OCI-LY1 (cell line): Measurements from ENCODE around the gene GSC.

Source experiments
- H2AFZ ChIP-seq: fragments of 200-600 bp; sonication (generic), shearing (Covaris generic); 2 replicates; pipeline ENCODE4 v1.6.0; 2014; ENCODE audit warnings: antibody characterized with exemption, mild to moderate bottlenecking, low read length
- H3F3A ChIP-seq: fragments of 200-600 bp; sonication (generic), shearing (Covaris generic); 2 replicates; pipeline ENCODE4 v1.6.0; 2014; ENCODE audit warnings: mild to moderate bottlenecking, antibody characterized with exemption, low read length, moderate library complexity; ENCODE audit not compliant: insufficient read depth
- H3K27ac ChIP-seq: fragments of 200-600 bp; sonication (generic); 2 replicates; pipeline ENCODE4 v1.5.1; 2014; ENCODE audit warnings: low read length, mixed run types, mild to moderate bottlenecking, low read depth; ENCODE audit not compliant: poor library complexity, severe bottlenecking
- H3K27me3 ChIP-seq: fragments of 200-600 bp; sonication (generic); 2 replicates; pipeline ENCODE4 v1.6.0; 2014; ENCODE audit warnings: antibody characterized with exemption, mild to moderate bottlenecking, low read length, moderate library complexity; ENCODE audit not compliant: insufficient read depth
- H3K36me3 ChIP-seq: fragments of 200-600 bp; sonication (generic); 2 replicates; pipeline ENCODE4 v1.6.1; 2014; ENCODE audit warnings: mild to moderate bottlenecking, antibody characterized with exemption, low read length, moderate library complexity, mixed read lengths; ENCODE audit not compliant: insufficient read depth
- H3K4me1 ChIP-seq: fragments of 200-600 bp; sonication (generic); 2 replicates; pipeline ENCODE4 v1.5.1; 2014; ENCODE audit warnings: mild to moderate bottlenecking, low read length, moderate library complexity; ENCODE audit not compliant: insufficient read depth, severe bottlenecking
- H3K4me2 ChIP-seq: fragments of 200-600 bp; sonication (generic), shearing (Covaris generic); 2 replicates; pipeline ENCODE4 v1.6.1; 2014; ENCODE audit warnings: low read length
- H3K4me3 ChIP-seq: fragments of 200-600 bp; sonication (generic); 2 replicates; pipeline ENCODE4 v1.5.1; 2014; ENCODE audit warnings: low read length, low read depth, mild to moderate bottlenecking, mixed read lengths; ENCODE audit not compliant: poor library complexity, severe bottlenecking
- H3K79me2 ChIP-seq: fragments of 200-600 bp; shearing (Covaris generic); 2 replicates; pipeline ENCODE4 v1.6.1; 2016; ENCODE audit warnings: mixed run types, low read length, mixed read lengths; ENCODE audit not compliant: insufficient read depth
- H3K9ac ChIP-seq: fragments of 200-600 bp; sonication (generic), shearing (Covaris generic); 2 replicates; pipeline ENCODE4 v1.6.1; 2014; ENCODE audit warnings: mild to moderate bottlenecking, low read length, mixed read lengths
- H3K9me2 ChIP-seq: fragments of 200-600 bp; sonication (generic), shearing (Covaris generic); 2 replicates; pipeline ENCODE4 v1.6.1; 2014; ENCODE audit warnings: low read depth, mild to moderate bottlenecking, low read length, mixed read lengths
- H3K9me3 ChIP-seq: fragments of 200-600 bp; shearing (Covaris generic); 2 replicates; pipeline ENCODE4 v1.6.1; 2014; ENCODE audit warnings: low read length, mixed read lengths
- H4K20me1 ChIP-seq: fragments of 200-600 bp; sonication (generic), shearing (Covaris generic); 2 replicates; pipeline ENCODE4 v1.6.0; 2016; ENCODE audit warnings: mild to moderate bottlenecking, low read length; ENCODE audit not compliant: insufficient read depth
- EZH2 ChIP-seq: fragments of 200-600 bp; sonication (generic), shearing (Covaris generic); IDR thresholded peaks from 2 replicates; pipeline ENCODE4 v1.8.0; 2017; ENCODE audit warnings: borderline replicate concordance, mixed run types, mild to moderate bottlenecking, antibody characterized with exemption, low read length, moderate library complexity, mixed read lengths
- TF ChIP-seq, protein P1 (sequence below): fragments of 200-600 bp; sonication (generic), shearing (Covaris generic); IDR thresholded peaks from 2 replicates; pipeline ENCODE4 v1.5.1; 2017; ENCODE audit warnings: mild to moderate bottlenecking, antibody characterized with exemption, low read length, moderate library complexity, mixed read lengths

GSC gene

DNA sequence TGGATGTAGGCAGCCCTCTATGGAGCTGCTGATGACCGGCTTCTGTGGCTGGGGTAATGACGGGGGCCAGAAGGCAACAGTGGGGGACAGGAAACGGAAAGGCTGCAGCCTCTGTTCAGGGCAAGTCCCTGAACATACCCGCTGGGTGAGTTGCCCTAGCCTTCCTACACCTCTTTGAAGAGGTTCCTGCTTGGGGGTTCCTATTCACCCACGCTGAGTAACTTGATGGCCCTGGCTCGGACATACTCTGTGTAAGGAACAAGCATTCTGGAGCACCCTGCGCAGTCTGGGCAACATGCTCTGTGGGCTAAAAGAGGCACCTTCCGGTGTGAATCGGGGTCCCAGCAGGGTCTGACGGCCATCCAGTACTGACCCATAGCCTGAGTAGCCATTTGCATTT is 17.7 kb upstream of the GSC start:
- H3K9me3 ChIP-seq, result no peaks in the 10 kb centered on the region
- no peak overlapping the region for H3K27ac ChIP-seq
- H3K9me2 ChIP-seq, result no peaks in the 10 kb centered on the region
- H3K27me3 ChIP-seq, result no peaks in the 10 kb centered on the region
- H3F3A ChIP-seq, result no peaks in the 10 kb centered on the region
- H2AFZ ChIP-seq, result no peak overlapping the region
- TF ChIP-seq, protein P1, sequence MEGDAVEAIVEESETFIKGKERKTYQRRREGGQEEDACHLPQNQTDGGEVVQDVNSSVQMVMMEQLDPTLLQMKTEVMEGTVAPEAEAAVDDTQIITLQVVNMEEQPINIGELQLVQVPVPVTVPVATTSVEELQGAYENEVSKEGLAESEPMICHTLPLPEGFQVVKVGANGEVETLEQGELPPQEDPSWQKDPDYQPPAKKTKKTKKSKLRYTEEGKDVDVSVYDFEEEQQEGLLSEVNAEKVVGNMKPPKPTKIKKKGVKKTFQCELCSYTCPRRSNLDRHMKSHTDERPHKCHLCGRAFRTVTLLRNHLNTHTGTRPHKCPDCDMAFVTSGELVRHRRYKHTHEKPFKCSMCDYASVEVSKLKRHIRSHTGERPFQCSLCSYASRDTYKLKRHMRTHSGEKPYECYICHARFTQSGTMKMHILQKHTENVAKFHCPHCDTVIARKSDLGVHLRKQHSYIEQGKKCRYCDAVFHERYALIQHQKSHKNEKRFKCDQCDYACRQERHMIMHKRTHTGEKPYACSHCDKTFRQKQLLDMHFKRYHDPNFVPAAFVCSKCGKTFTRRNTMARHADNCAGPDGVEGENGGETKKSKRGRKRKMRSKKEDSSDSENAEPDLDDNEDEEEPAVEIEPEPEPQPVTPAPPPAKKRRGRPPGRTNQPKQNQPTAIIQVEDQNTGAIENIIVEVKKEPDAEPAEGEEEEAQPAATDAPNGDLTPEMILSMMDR, result no peak
- TF ChIP-seq EZH2, result no peak
- no peak overlapping the region for H3K4me3 ChIP-seq
- H3K9ac ChIP-seq, result no peak overlapping the region
- H3K4me1 ChIP-seq, result no peaks in the 10 kb centered on the region
- H3K36me3 ChIP-seq, result no peaks in the 10 kb centered on the region
- no peak overlapping the region for H3K4me2 ChIP-seq
- H3K79me2 ChIP-seq, result no peaks in the 10 kb centered on the region
- H4K20me1 ChIP-seq, result no peaks in the 10 kb centered on the region

DNA sequence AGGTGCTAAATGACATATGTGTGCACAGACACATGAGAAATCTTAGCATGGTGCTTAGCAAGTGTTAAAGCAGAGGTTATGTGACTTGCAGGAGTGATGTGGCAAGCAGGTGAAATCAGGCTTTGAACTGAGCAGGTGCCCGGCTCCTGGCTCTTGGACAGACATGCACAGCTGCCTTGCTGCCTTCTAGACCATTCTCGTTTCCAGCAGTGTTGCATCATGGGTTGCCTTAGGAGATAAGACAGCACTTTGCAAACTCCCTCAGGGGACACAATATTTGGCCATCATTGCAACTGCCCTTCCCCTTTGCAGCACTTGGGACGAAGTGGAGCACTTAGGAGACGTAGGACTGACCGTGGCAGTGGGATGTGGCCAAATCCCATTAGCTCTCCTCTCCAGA is 17.2 kb upstream of the GSC start:
- Histone ChIP-seq H3K9me2 (no peaks in the 10 kb centered on the region), H3K27me3 (no peaks in the 10 kb centered on the region), H3K27ac (no peak overlapping the region), H3K4me3 (no peak overlapping the region), H3K9ac (no peak overlapping the region), H3K9me3 (no peaks in the 10 kb centered on the region), H3K79me2 (no peaks in the 10 kb centered on the region), H2AFZ (no peak overlapping the region), H3K4me2 (no peak overlapping the region), H3F3A (no peaks in the 10 kb centered on the region), H3K4me1 (no peaks in the 10 kb centered on the region), H3K36me3 (no peaks in the 10 kb centered on the region), H4K20me1 (no peaks in the 10 kb centered on the region)
- TF ChIP-seq, protein P1, result no peak

DNA sequence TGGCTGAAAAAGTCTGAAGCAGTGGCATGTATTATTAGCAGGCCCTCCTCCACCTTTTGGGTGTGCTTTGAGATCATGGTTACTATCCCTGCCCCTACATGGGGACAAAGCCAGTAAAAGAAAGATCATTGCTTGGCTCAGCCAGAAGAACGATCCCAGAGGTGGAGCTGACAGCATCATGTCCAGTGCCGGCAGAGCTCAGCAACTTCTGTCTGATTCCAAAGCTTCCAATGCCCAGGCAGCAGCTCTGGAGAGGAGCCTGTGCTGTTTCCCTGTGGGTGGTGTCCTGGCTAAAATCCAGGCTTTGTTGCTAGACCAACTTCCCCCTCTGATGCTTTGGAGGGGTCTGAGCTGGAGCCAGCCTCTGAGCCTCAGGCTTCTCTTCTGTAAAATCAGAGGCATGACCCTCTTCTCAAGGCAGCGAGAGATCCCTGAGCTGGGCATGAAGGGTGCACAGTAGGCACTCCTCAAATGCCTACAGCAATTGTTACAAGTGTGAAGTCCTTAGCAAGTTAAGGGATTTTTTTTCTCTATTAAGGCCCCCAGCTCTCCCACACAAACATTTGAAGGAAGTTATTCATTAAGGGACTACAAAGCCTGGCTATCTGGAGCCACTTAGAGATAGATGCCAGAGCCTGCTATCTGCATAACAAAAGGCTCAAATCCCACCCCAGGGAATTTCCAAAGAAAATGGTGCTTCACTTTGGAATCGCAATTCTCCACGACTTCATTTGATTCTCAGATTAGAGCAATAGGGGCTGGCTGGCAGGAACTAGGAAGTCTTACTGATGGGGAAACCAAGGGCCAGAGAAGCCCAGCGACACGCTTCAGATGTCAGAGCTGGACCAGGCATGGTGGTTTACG is 10.9 kb upstream of the GSC start:
- Histone ChIP-seq H3K36me3 (no peaks in the 10 kb centered on the region), H3K4me3 (no peak overlapping the region), H3K4me1 (no peaks in the 10 kb centered on the region), H3K79me2 (no peaks in the 10 kb centered on the region), H3K9me3 (no peaks in the 10 kb centered on the region), H3F3A (no peaks in the 10 kb centered on the region), H3K9me2 (no peaks in the 10 kb centered on the region), H3K27ac (no peak overlapping the region), H3K9ac (no peak overlapping the region), H4K20me1 (no peaks in the 10 kb centered on the region), H3K27me3 (no peaks in the 10 kb centered on the region), H2AFZ (no peak overlapping the region), H3K4me2 (no peak overlapping the region)
- TF ChIP-seq EZH2, result no peak
- TF ChIP-seq, protein P1, result no peak
